Liver (tissue), 9 donors: Measurements from ENCODE around the gene CDC14C. TPM values are rescaled to one million over a fixed set of nuclear protein-coding genes. Genes with fewer than 3 reads are reported as not detected.

Source experiments
- DNase-seq: peaks from one replicate; pipeline ENCODE4 v3.0.0-alpha.2; 2017; ENCODE audit warnings: low spot score
- H3K27ac ChIP-seq, 2 donors: one replicate each; pipeline ENCODE4 v1.7.0; 2013; ENCODE audit warnings: inconsistent platforms in 2 of 2, low read length in 2 of 2, control low read depth in 1 of 2, low read depth in 1 of 2, mild to moderate bottlenecking in 1 of 2
- H3K27me3 ChIP-seq, 4 donors: one replicate each; pipeline versions ENCODE4 v1.6.1 to v1.7.0; 2013; ENCODE audit warnings: low read length in 3 of 4, inconsistent platforms in 1 of 4, mild to moderate bottlenecking in 1 of 4, moderate library complexity in 1 of 4; ENCODE audit not compliant: control insufficient read depth in 4 of 4, insufficient read depth in 4 of 4
- H3K36me3 ChIP-seq, 4 donors: one replicate each; pipeline versions ENCODE4 v1.6.1 to v1.7.0; 2013; ENCODE audit warnings: low read length in 3 of 4, mild to moderate bottlenecking in 3 of 4, low read depth in 1 of 4, moderate library complexity in 1 of 4; ENCODE audit not compliant: control insufficient read depth in 4 of 4, insufficient read depth in 3 of 4
- H3K4me1 ChIP-seq, 4 donors: one replicate each; pipeline versions ENCODE4 v1.6.1 to v1.7.0; 2013; ENCODE audit warnings: low read length in 3 of 4, mild to moderate bottlenecking in 3 of 4, moderate library complexity in 1 of 4; ENCODE audit not compliant: control insufficient read depth in 4 of 4, insufficient read depth in 4 of 4
- H3K4me3 ChIP-seq, 3 donors: one replicate each; pipeline versions ENCODE4 v1.6.1 to v1.7.0; 2013; ENCODE audit warnings: low read length in 3 of 3, control low read depth in 1 of 3, low read depth in 1 of 3, mild to moderate bottlenecking in 1 of 3
- H3K9ac ChIP-seq, 2 donors: one replicate each; pipeline ENCODE4 v1.7.0; 2013; ENCODE audit warnings: low read length in 2 of 2, mild to moderate bottlenecking in 2 of 2, moderate library complexity in 2 of 2, control low read depth in 1 of 2, low read depth in 1 of 2
- H3K9me3 ChIP-seq, 4 donors: one replicate each; pipeline versions ENCODE4 v1.6.1 to v1.7.0; 2013; ENCODE audit warnings: low read length in 3 of 4; ENCODE audit not compliant: control insufficient read depth in 4 of 4
- ATF3 ChIP-seq: IDR thresholded peaks from 2 replicates; pipeline ENCODE4 v1.6.1; 2016; ENCODE audit warnings: antibody characterized with exemption
- CTCF ChIP-seq: fragments of 150-350 bp; IDR thresholded peaks from 2 replicates; pipeline ENCODE4 v1.5.1; 2017; ENCODE audit warnings: improper control_type of control experiment, low read depth, low read length; ENCODE audit not compliant: missing input control
- FOXA1 ChIP-seq: IDR thresholded peaks from 2 replicates; pipeline ENCODE4 v1.6.1; 2016; ENCODE audit warnings: antibody characterized with exemption
- FOXA2 ChIP-seq: IDR thresholded peaks from 2 replicates; pipeline ENCODE4 v1.6.1; 2016; ENCODE audit warnings: antibody characterized with exemption
- HNF4A ChIP-seq, 2 donors: conservative IDR thresholded peaks; 2 replicates each; pipeline ENCODE4 v1.6.1; 2016; ENCODE audit warnings: antibody characterized with exemption in 2 of 2, mild to moderate bottlenecking in 2 of 2
- HNF4G ChIP-seq: IDR thresholded peaks from 2 replicates; pipeline ENCODE4 v1.6.1; 2016; ENCODE audit warnings: antibody characterized with exemption
- JUND ChIP-seq, 2 donors: IDR thresholded peaks; 2 replicates each; pipeline ENCODE4 v1.6.1; 2016; ENCODE audit warnings: antibody characterized with exemption in 2 of 2
- MAX ChIP-seq: IDR thresholded peaks from 2 replicates; pipeline ENCODE4 v1.6.1; 2016; ENCODE audit warnings: antibody characterized with exemption
- NR2F2 ChIP-seq: IDR thresholded peaks from 2 replicates; pipeline ENCODE4 v1.6.1; 2016; ENCODE audit warnings: antibody characterized with exemption
- REST ChIP-seq: IDR thresholded peaks from 2 replicates; pipeline ENCODE4 v1.6.1; 2016; ENCODE audit warnings: antibody characterized with exemption, mild to moderate bottlenecking
- RXRA ChIP-seq, 2 donors: IDR thresholded peaks; 2 replicates each; pipeline ENCODE4 v1.6.1; 2017 to 2018; ENCODE audit warnings: antibody characterized with exemption in 2 of 2, mild to moderate bottlenecking in 1 of 2
- SP1 ChIP-seq: IDR thresholded peaks from 2 replicates; pipeline ENCODE4 v1.6.1; 2018; ENCODE audit warnings: antibody characterized with exemption, mild to moderate bottlenecking
- TAF1 ChIP-seq: conservative IDR thresholded peaks from 2 replicates; pipeline ENCODE4 v1.6.1; 2016; ENCODE audit warnings: antibody characterized with exemption, mild to moderate bottlenecking
- YY1 ChIP-seq: IDR thresholded peaks from 2 replicates; pipeline ENCODE4 v1.6.1; 2016; ENCODE audit warnings: antibody characterized with exemption, mild to moderate bottlenecking
- ZBTB33 ChIP-seq: IDR thresholded peaks from 2 replicates; pipeline ENCODE4 v1.6.1; 2016; ENCODE audit warnings: antibody characterized with exemption
- WGBS: extraction: QIAGEN DNeasy Blood & Tissue Kit; methylation state at CpG from one replicate; pipeline ENCODE4 v1.1.7; 2013; 5-methylcytosine and 5-hydroxymethylcytosine counted together
- polyA plus RNA-seq, 2 donors: library from polyadenylated mRNA; stranded (reverse) in 1 of 2; unstranded in 1 of 2; fragments of 200-250 nt in 1 of 2; fragments of >200 nt in 1 of 2; fragmentation: Nextera tagmentation in 1 of 2; extraction: Ambion mirVana in 1 of 2; gene quantifications; one replicate each; pipeline versions ENCODE4 v1.2.1 to v1.2.3, GENCODE V29; 2013 to 2015
- total RNA-seq, 2 donors: library from RNA; depleted of rRNA; stranded (reverse); fragments of >200 nt; gene quantifications; one replicate each; pipeline ENCODE4 v1.2.3, GENCODE V29; 2014
- donor health status: healthy.
- donor health status: healthy.
- donor health status: healthy.
- donor health status: healthy.
- donor health status: healthy.

CDC14C gene
- total and polyA plus RNA-seq, 4 donors: 0.02 TPM; not detected in 3

- H3K4me3 ChIP-seq: no peak overlapping the region
- no peaks in the 10 kb centered on the region for H3K4me1 ChIP-seq
- TF ChIP-seq HNF4G: no peak
- TF ChIP-seq ATF3: no peak
- no peak for TF ChIP-seq ZBTB33
- TF ChIP-seq JUND (IDR thresholded peaks at IDR 0.05): no peak
- no peak for TF ChIP-seq TAF1
- TF ChIP-seq FOXA2: no peak
- no peak overlapping the region for H3K27ac ChIP-seq
- no peak overlapping the region for H3K9ac ChIP-seq
- no peaks in the 10 kb centered on the region for H3K9me3 ChIP-seq
- no peaks in the 10 kb centered on the region for H3K27me3 ChIP-seq
- WGBS: 76% methylated on average over 3 of the region's 3 CpGs
- no peak for DNase-seq
- no peaks in the 10 kb centered on the region for H3K36me3 ChIP-seq
These were observed 9.3 kb downstream of the CDC14C start for GRCh38 chr7:48933549-48934085.

- Histone ChIP-seq H3K9me3 (no peaks in the 10 kb centered on the region), H3K9ac (no peak overlapping the region), H3K27me3 (no peaks in the 10 kb centered on the region), H3K36me3 (no peaks in the 10 kb centered on the region), H3K4me3 (no peak overlapping the region), H3K27ac (no peak overlapping the region), H3K4me1 (no peaks in the 10 kb centered on the region)
- TF ChIP-seq RXRA (IDR thresholded peaks at IDR 0.05) (no peak), JUND (IDR thresholded peaks at IDR 0.05) (no peak)
- 74% methylated on average over 4 of the region's 4 CpGs for WGBS
- no peak for DNase-seq
These were observed 14.4 kb downstream of the CDC14C start for GRCh38 chr7:48938539-48939295.

- Histone ChIP-seq H3K4me3 (no peak overlapping the region), H3K27me3 (no peaks in the 10 kb centered on the region), H3K9me3 (no peaks in the 10 kb centered on the region), H3K36me3 (no peaks in the 10 kb centered on the region), H3K4me1 (no peaks in the 10 kb centered on the region), H3K27ac (no peak overlapping the region), H3K9ac (no peak overlapping the region)
- no peak for DNase-seq
- 67% methylated on average over 3 of the region's 3 CpGs for WGBS
- no peak for TF ChIP-seq ATF3
- no peak for TF ChIP-seq SP1
- no peak for TF ChIP-seq TAF1
- TF ChIP-seq JUND (IDR thresholded peaks at IDR 0.05): no peak
- no peak for TF ChIP-seq YY1
- TF ChIP-seq HNF4G: no peak
- no peak for TF ChIP-seq MAX
- TF ChIP-seq FOXA1: no peak
- TF ChIP-seq ZBTB33: no peak
- TF ChIP-seq FOXA2: no peak
- TF ChIP-seq CTCF: no peak
- no peak for TF ChIP-seq HNF4A (conservative IDR thresholded peaks at IDR 0.05)
- TF ChIP-seq NR2F2: no peak
- no peak for TF ChIP-seq REST
These were observed 19.1 kb downstream of the CDC14C start for GRCh38 chr7:48943279-48943990.
